ENCODE measurements around the gene PLEKHG5. TPM values are rescaled to one million over a fixed set of nuclear protein-coding genes. Genes with fewer than 3 reads are reported as not detected.
A peak's percentile ranks its signal among the peaks of the same experiment; 100 is the strongest.

PLEKHG5 gene
- total RNA-seq, 1 donor from 2014 or later, result 9.5 TPM

- Histone ChIP-seq H3K4me1 (peaks cover 7% of the 10 kb centered on the region), H3K36me3 (peaks cover 23% of the 10 kb centered on the region), H3K9me3 (no peaks in the 10 kb centered on the region), H3K27me3 (ENCODE audit: low read depth) (no peaks in the 10 kb centered on the region), H3K27ac (no peak overlapping the region), H3K4me3 (no peak overlapping the region)
- no peak for ATAC-seq
- TF ChIP-seq CTCF (IDR thresholded peaks at IDR 0.05), result no peak
- no peak for DNase-seq
- intact Hi-C loops (cut with DNase I), result no loop called here
These were observed 30.1 kb upstream of the PLEKHG5 start for GRCh38 chr1:6521536-6521935.

GRCh38 chr1:6519935-6520671 lies 28.6 kb upstream of the PLEKHG5 start:
- ATAC-seq (peak; percentile 12 to 45), DNase-seq (no peak)
- peaks cover 7% of the 10 kb centered on the region for H3K4me1 ChIP-seq
- TF ChIP-seq CTCF (IDR thresholded peaks at IDR 0.05), result no peak
- intact Hi-C loops (cut with DNase I), result no loop called here
- H3K4me3 ChIP-seq, result no peak overlapping the region
- no peaks in the 10 kb centered on the region for H3K9me3 ChIP-seq
- no peaks in the 10 kb centered on the region for H3K27me3 ChIP-seq (ENCODE audit: low read depth)
- H3K36me3 ChIP-seq, result peaks cover 8% of the 10 kb centered on the region
- no peak overlapping the region for H3K27ac ChIP-seq

- no peak for ATAC-seq
- no peak for DNase-seq
- Histone ChIP-seq H3K4me3 (no peak overlapping the region), H3K9me3 (no peaks in the 10 kb centered on the region), H3K36me3 (peaks cover 4% of the 10 kb centered on the region), H3K27me3 (ENCODE audit: low read depth) (no peaks in the 10 kb centered on the region), H3K27ac (no peak overlapping the region), H3K4me1 (peaks cover 7% of the 10 kb centered on the region)
- no peak for TF ChIP-seq CTCF (IDR thresholded peaks at IDR 0.05)
- intact Hi-C loops (cut with DNase I), result no loop called here
These were observed 28.0 kb upstream of the PLEKHG5 start for GRCh38 chr1:6519491-6519934.

GRCh38 chr1:6517435-6517851 lies 26.0 kb upstream of the PLEKHG5 start:
- DNase-seq (peak; percentile 43), ATAC-seq (no peak)
- Histone ChIP-seq H3K27ac (no peak overlapping the region), H3K9me3 (no peaks in the 10 kb centered on the region), H3K36me3 (no peaks in the 10 kb centered on the region), H3K27me3 (ENCODE audit: low read depth) (no peaks in the 10 kb centered on the region), H3K4me1 (peaks cover 7% of the 10 kb centered on the region), H3K4me3 (no peak overlapping the region)
- no peak for TF ChIP-seq CTCF (IDR thresholded peaks at IDR 0.05)
- intact Hi-C loops (cut with DNase I), result no loop called here

GRCh38 chr1:6515771-6516170 lies 24.3 kb upstream of the PLEKHG5 start:
- no peak overlapping the region for H3K27ac ChIP-seq
- no peak for TF ChIP-seq CTCF (IDR thresholded peaks at IDR 0.05)
- no peaks in the 10 kb centered on the region for H3K27me3 ChIP-seq (ENCODE audit: low read depth)
- peaks cover 7% of the 10 kb centered on the region for H3K4me1 ChIP-seq
- intact Hi-C loops (cut with DNase I), result no loop called here
- H3K9me3 ChIP-seq, result no peaks in the 10 kb centered on the region
- H3K36me3 ChIP-seq, result no peaks in the 10 kb centered on the region
- ATAC-seq (no peak), DNase-seq (no peak)
- H3K4me3 ChIP-seq, result no peak overlapping the region
